GM18502 (cell line): Measurements from ENCODE around the gene CLDND2.

ENCODE experiments used
- ATAC-seq: cut with Tn5 transposase; IDR thresholded peaks from one replicate; pipeline ENCODE4 v1.9.1; 2021; ENCODE audit warnings: mild to moderate bottlenecking; ENCODE audit not compliant: unreplicated experiment, poor library complexity

The CLDND2 gene

GRCh38 chr19:51337141-51337860, 31.5 kb downstream of the CLDND2 start:
- ATAC-seq = no peak

- no peak for ATAC-seq
Observed at GRCh38 chr19:51333836-51334460, 34.9 kb downstream of the CLDND2 start.

GRCh38 chr19:51331716-51332115, 37.1 kb downstream of the CLDND2 start:
- ATAC-seq = no peak

- ATAC-seq = no peak
Observed at GRCh38 chr19:51331193-51331592, 37.6 kb downstream of the CLDND2 start.

- ATAC-seq = no peak
Observed at GRCh38 chr19:51330366-51330765, 38.4 kb downstream of the CLDND2 start.

- ATAC-seq = no peak
Observed at GRCh38 chr19:51329411-51329810, 39.4 kb downstream of the CLDND2 start.

GRCh38 chr19:51327066-51328001, 41.5 kb downstream of the CLDND2 start:
- ATAC-seq = no peak

- no peak for ATAC-seq
Observed at GRCh38 chr19:51326216-51327065, 42.4 kb downstream of the CLDND2 start.

- no peak for ATAC-seq
Observed at GRCh38 chr19:51325161-51325976, 43.4 kb downstream of the CLDND2 start.

GRCh38 chr19:51324167-51324481, 44.7 kb downstream of the CLDND2 start:
- ATAC-seq = no peak

- ATAC-seq = no peak
Observed at GRCh38 chr19:51323481-51324166, 45.2 kb downstream of the CLDND2 start.

GRCh38 chr19:51321799-51322198, 47.0 kb downstream of the CLDND2 start:
- ATAC-seq = no peak

GRCh38 chr19:51320280-51320657, 48.5 kb downstream of the CLDND2 start:
- no peak for ATAC-seq

- ATAC-seq = no peak
Observed at GRCh38 chr19:51319649-51320279, 49.0 kb downstream of the CLDND2 start.

GRCh38 chr19:51318687-51319648, 49.8 kb downstream of the CLDND2 start:
- no peak for ATAC-seq

- ATAC-seq = no peak
Observed at GRCh38 chr19:51317968-51318367, 50.8 kb downstream of the CLDND2 start.

- no peak for ATAC-seq
Observed at GRCh38 chr19:51317376-51317775, 51.4 kb downstream of the CLDND2 start.
